ENCODE data around the gene TMTC2.

The TMTC2 gene

GRCh38 chr12:82948491-82948890 is 261.8 kb downstream of the TMTC2 start:
- no peak for DNase-seq (ENCODE audit: low read depth in 1 of 2, low spot score in 1 of 2)

GRCh38 chr12:82950356-82950755 is 263.6 kb downstream of the TMTC2 start:
- no peak for DNase-seq (ENCODE audit: low read depth in 1 of 2, low spot score in 1 of 2)

GRCh38 chr12:82952946-82953345 is 266.2 kb downstream of the TMTC2 start:
- DNase-seq (ENCODE audit: low read depth in 1 of 2, low spot score in 1 of 2) = no peak

GRCh38 chr12:82953397-82953796 is 266.7 kb downstream of the TMTC2 start:
- DNase-seq (ENCODE audit: low read depth in 1 of 2, low spot score in 1 of 2) = no peak

GRCh38 chr12:82954064-82954463 is 267.4 kb downstream of the TMTC2 start:
- no peak for DNase-seq (ENCODE audit: low read depth in 1 of 2, low spot score in 1 of 2)

- DNase-seq (ENCODE audit: low read depth in 1 of 2, low spot score in 1 of 2) = no peak
Measured at GRCh38 chr12:82954572-82954971, 267.9 kb downstream of the TMTC2 start.

GRCh38 chr12:82955043-82955442 is 268.3 kb downstream of the TMTC2 start:
- DNase-seq (ENCODE audit: low read depth in 1 of 2, low spot score in 1 of 2) = no peak

GRCh38 chr12:82958966-82959365 is 272.3 kb downstream of the TMTC2 start:
- DNase-seq (ENCODE audit: low read depth in 1 of 2, low spot score in 1 of 2) = no peak

- no peak for DNase-seq (ENCODE audit: low read depth in 1 of 2, low spot score in 1 of 2)
Measured at GRCh38 chr12:82959821-82960220, 273.1 kb downstream of the TMTC2 start.

- no peak for DNase-seq (ENCODE audit: low read depth in 1 of 2, low spot score in 1 of 2)
Measured at GRCh38 chr12:82961835-82962234, 275.1 kb downstream of the TMTC2 start.

GRCh38 chr12:82963956-82964355 is 277.2 kb downstream of the TMTC2 start:
- DNase-seq (ENCODE audit: low read depth in 1 of 2, low spot score in 1 of 2) = no peak

- DNase-seq (ENCODE audit: low read depth in 1 of 2, low spot score in 1 of 2) = no peak
Measured at GRCh38 chr12:82964446-82964845, 277.7 kb downstream of the TMTC2 start.

- no peak for DNase-seq (ENCODE audit: low read depth in 1 of 2, low spot score in 1 of 2)
Measured at GRCh38 chr12:82966001-82966559, 279.4 kb downstream of the TMTC2 start.

GRCh38 chr12:82968631-82969367 is 282.1 kb downstream of the TMTC2 start:
- DNase-seq (ENCODE audit: low read depth in 1 of 2, low spot score in 1 of 2) = no peak

- DNase-seq (ENCODE audit: low read depth in 1 of 2, low spot score in 1 of 2) = no peak
Measured at GRCh38 chr12:82970614-82971013, 283.9 kb downstream of the TMTC2 start.

GRCh38 chr12:82971584-82971983 is 284.9 kb downstream of the TMTC2 start:
- DNase-seq (ENCODE audit: low read depth in 1 of 2, low spot score in 1 of 2) = no peak

- no peak for DNase-seq (ENCODE audit: low read depth in 1 of 2, low spot score in 1 of 2)
Measured at GRCh38 chr12:82972624-82973023, 285.9 kb downstream of the TMTC2 start.

GRCh38 chr12:82973592-82973991 is 286.9 kb downstream of the TMTC2 start:
- no peak for DNase-seq (ENCODE audit: low read depth in 1 of 2, low spot score in 1 of 2)

GRCh38 chr12:82981150-82981549 is 294.4 kb downstream of the TMTC2 start:
- DNase-seq (ENCODE audit: low read depth in 1 of 2, low spot score in 1 of 2) = no peak

GRCh38 chr12:82994117-82994516 is 307.4 kb downstream of the TMTC2 start:
- no peak for DNase-seq (ENCODE audit: low read depth in 1 of 2, low spot score in 1 of 2)

- no peak for DNase-seq (ENCODE audit: low read depth in 1 of 2, low spot score in 1 of 2)
Measured at GRCh38 chr12:82996168-82996812, 309.6 kb downstream of the TMTC2 start.

- DNase-seq (ENCODE audit: low read depth in 1 of 2, low spot score in 1 of 2) = no peak
Measured at GRCh38 chr12:82998509-82998908, 311.8 kb downstream of the TMTC2 start.

GRCh38 chr12:83003026-83003425 is 316.3 kb downstream of the TMTC2 start:
- no peak for DNase-seq (ENCODE audit: low read depth in 1 of 2, low spot score in 1 of 2)
